Peyer's patch (tissue), 4 donors: Measurements from ENCODE around the gene TEC. TPM values are rescaled to one million over a fixed set of nuclear protein-coding genes. Genes with fewer than 3 reads are reported as not detected.

Experiments used
- DNase-seq, 3 donors: peaks; one replicate each; pipeline ENCODE4 v3.0.0-alpha.2; 2017 to 2019
- H3K27ac ChIP-seq, 4 donors: fragments of 200-600 bp; sonication (generic); one replicate each; pipeline ENCODE4 v1.5.1; 2016 to 2019
- H3K27me3 ChIP-seq, 2 donors: fragments of 200-600 bp; sonication (generic); one replicate each; pipeline ENCODE4 v1.5.1; 2019
- H3K36me3 ChIP-seq, 3 donors: fragments of 200-600 bp; sonication (generic); one replicate each; pipeline ENCODE4 v1.5.1; 2016 to 2019
- H3K4me1 ChIP-seq, 4 donors: fragments of 200-600 bp; sonication (generic); one replicate each; pipeline ENCODE4 v1.5.1; 2016 to 2019
- H3K4me3 ChIP-seq, 4 donors: fragments of 200-600 bp; sonication (generic); 1 replicate in 3 of 4; 2 replicates in 1 of 4; pipeline ENCODE4 v1.5.1; 2016 to 2019; ENCODE audit warnings: mild to moderate bottlenecking in 1 of 4
- H3K9me3 ChIP-seq, 4 donors: fragments of 200-600 bp; sonication (generic); one replicate each; pipeline ENCODE4 v1.5.1; 2016 to 2019; ENCODE audit warnings: mild to moderate bottlenecking in 1 of 4
- CTCF ChIP-seq, 6 experiments: fragments of 450-650 bp in 4 of 6; fragments of 200-600 bp in 2 of 6; sonication (generic) in 1 of 6; IDR thresholded peaks; one replicate each; pipeline ENCODE4 v1.5.1; 2017 to 2019; ENCODE audit warnings: antibody characterized with exemption in 6 of 6, mild to moderate bottlenecking in 3 of 6, moderate library complexity in 1 of 6
- POLR2A ChIP-seq, 2 donors: fragments of 450-650 bp; IDR thresholded peaks; one replicate each; pipeline ENCODE4 v1.5.1; 2017; ENCODE audit warnings: antibody characterized with exemption in 2 of 2, mild to moderate bottlenecking in 2 of 2, moderate library complexity in 2 of 2
- total RNA-seq, 4 donors: library from RNA; depleted of rRNA; stranded (reverse); fragments of >200 nt; gene quantifications; one replicate each; pipeline ENCODE4 v1.1.0, GENCODE V29; 2016

The TEC gene
- total RNA-seq, 4 donors from 2014 or later: 5.3 to 13.0 (median 10.2) TPM

- Histone ChIP-seq H3K27ac (no peak overlapping the region), H3K36me3 (no peaks in the 10 kb centered on the region), H3K27me3 (no peaks in the 10 kb centered on the region), H3K4me1 (peaks cover 0 to 4% (median 0%) of the 10 kb centered on the region in 4 donors), H3K9me3 (no peaks in the 10 kb centered on the region), H3K4me3 (no peak overlapping the region)
- no peak for TF ChIP-seq CTCF (IDR thresholded peaks at IDR 0.05)
- TF ChIP-seq POLR2A (IDR thresholded peaks at IDR 0.05): no peak
- no peak for DNase-seq
Measured at GRCh38 chr4:48266781-48267180, 2.9 kb downstream of the TEC start.

- no peak overlapping the region for H3K27ac ChIP-seq
- no peaks in the 10 kb centered on the region for H3K4me1 ChIP-seq
- H3K9me3 ChIP-seq: no peaks in the 10 kb centered on the region
- no peaks in the 10 kb centered on the region for H3K27me3 ChIP-seq
- no peaks in the 10 kb centered on the region for H3K36me3 ChIP-seq
- H3K4me3 ChIP-seq: no peak overlapping the region
- no peak for DNase-seq
- TF ChIP-seq CTCF (IDR thresholded peaks at IDR 0.05) (no peak), POLR2A (IDR thresholded peaks at IDR 0.05) (no peak)
Measured at GRCh38 chr4:48262926-48263325, 6.7 kb downstream of the TEC start.

DNA sequence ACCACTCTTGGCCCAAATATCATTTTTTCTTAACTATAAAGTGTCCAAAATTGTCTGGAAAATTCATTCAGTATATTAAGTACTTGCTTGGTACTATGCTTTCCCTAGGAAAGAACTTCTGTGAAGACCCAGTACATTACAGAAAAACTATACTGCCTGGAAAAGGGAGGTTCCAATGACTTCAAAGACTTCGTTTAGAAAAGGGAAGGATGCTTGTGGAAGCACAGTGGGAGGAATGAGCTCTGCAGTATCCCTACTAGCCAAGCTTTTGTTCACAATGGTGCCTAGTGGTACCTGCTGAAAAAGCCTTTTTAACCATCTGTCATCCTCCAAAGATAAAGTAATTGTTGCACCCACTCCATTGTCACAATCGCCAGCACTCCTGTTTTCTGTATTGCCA is 7.2 kb downstream of the TEC start:
- H3K4me1 ChIP-seq: no peaks in the 10 kb centered on the region
- no peak overlapping the region for H3K4me3 ChIP-seq
- H3K9me3 ChIP-seq: no peaks in the 10 kb centered on the region
- H3K36me3 ChIP-seq: no peaks in the 10 kb centered on the region
- H3K27me3 ChIP-seq: no peaks in the 10 kb centered on the region
- DNase-seq: no peak
- no peak overlapping the region for H3K27ac ChIP-seq
- no peak for TF ChIP-seq CTCF (IDR thresholded peaks at IDR 0.05)
- no peak for TF ChIP-seq POLR2A (IDR thresholded peaks at IDR 0.05)

DNA sequence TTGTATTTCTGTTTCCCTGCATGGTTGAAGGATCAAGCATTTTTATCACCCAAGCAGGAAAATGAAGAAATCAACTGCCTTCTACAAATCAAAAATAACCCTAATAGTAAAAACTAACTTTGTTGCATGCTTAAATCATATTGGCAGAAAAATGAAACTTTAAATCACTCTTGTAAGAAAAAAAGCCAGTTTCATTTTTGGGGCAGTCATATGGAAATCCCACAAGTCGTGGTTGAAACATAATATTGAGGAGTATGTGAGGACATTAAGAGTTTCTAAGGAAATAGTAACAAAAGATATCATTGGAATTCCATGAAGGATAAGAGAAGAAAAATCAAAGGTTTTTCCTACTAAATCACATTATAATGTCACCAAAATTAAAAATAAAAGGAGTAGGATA is 8.4 kb downstream of the TEC start:
- Histone ChIP-seq H3K27me3 (no peaks in the 10 kb centered on the region), H3K36me3 (no peaks in the 10 kb centered on the region), H3K4me3 (no peak overlapping the region), H3K4me1 (no peaks in the 10 kb centered on the region), H3K27ac (no peak overlapping the region), H3K9me3 (no peaks in the 10 kb centered on the region)
- TF ChIP-seq POLR2A (IDR thresholded peaks at IDR 0.05) (no peak), CTCF (IDR thresholded peaks at IDR 0.05) (no peak)
- DNase-seq: no peak

DNA sequence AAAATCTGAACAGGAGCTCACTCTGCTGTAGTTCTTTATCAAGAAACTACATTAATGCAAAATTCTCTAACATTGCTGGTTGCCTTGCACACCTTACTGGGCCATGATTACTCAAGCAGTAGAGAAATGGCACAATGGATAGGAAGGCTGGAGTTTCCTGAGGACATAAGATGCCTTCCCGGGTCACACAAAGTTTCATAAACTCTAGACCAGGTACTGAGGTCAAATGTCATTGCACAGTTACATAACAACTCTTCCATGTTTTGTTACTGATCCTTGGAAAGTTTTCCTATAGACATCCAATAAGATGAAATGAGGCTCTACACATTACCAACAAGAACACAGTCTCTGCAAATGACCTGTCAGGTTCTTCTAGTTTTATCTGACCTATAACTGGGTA is 9.9 kb downstream of the TEC start:
- Histone ChIP-seq H3K4me3 (no peak overlapping the region), H3K9me3 (no peaks in the 10 kb centered on the region)
- TF ChIP-seq CTCF (IDR thresholded peaks at IDR 0.05) (no peak), POLR2A (IDR thresholded peaks at IDR 0.05) (no peak)

GRCh38 chr4:48258845-48259397 is 10.7 kb downstream of the TEC start:
- TF ChIP-seq CTCF (IDR thresholded peaks at IDR 0.05): no peak
- no peak for TF ChIP-seq POLR2A (IDR thresholded peaks at IDR 0.05)
- H3K4me3 ChIP-seq: no peak overlapping the region
- DNase-seq: no peak

More for the DNA sequence above, 9.9 kb downstream of the TEC start:
- Histone ChIP-seq H3K4me1 (no peaks in the 10 kb centered on the region), H3K27me3 (no peaks in the 10 kb centered on the region), H3K36me3 (no peaks in the 10 kb centered on the region), H3K27ac (no peak overlapping the region)
- DNase-seq: no peak

More at GRCh38 chr4:48258845-48259397, 10.7 kb downstream of the TEC start:
- no peaks in the 10 kb centered on the region for H3K9me3 ChIP-seq
- H3K36me3 ChIP-seq: no peaks in the 10 kb centered on the region
- H3K27ac ChIP-seq: no peak overlapping the region
- H3K4me1 ChIP-seq: no peaks in the 10 kb centered on the region
- no peaks in the 10 kb centered on the region for H3K27me3 ChIP-seq
